BLaER1 (cell line): Measurements from ENCODE around the gene OCRL.
A peak's percentile ranks its signal among the peaks of the same experiment; 100 is the strongest.

Experiments
- H3K27ac ChIP-seq: shearing (Covaris generic); formaldehyde crosslinking; 2 replicates; pipeline ENCODE4 v1.8.1; 2022
- H3K27me3 ChIP-seq: shearing (Covaris generic); formaldehyde crosslinking; 2 replicates; pipeline ENCODE4 v1.8.1; 2022
- H3K36me3 ChIP-seq: shearing (Covaris generic); formaldehyde crosslinking; 2 replicates; pipeline ENCODE4 v1.8.1; 2022
- H3K4me1 ChIP-seq: shearing (Covaris generic); formaldehyde crosslinking; 2 replicates; pipeline ENCODE4 v1.8.1; 2022
- H3K4me2 ChIP-seq: shearing (Covaris generic); formaldehyde crosslinking; 2 replicates; pipeline ENCODE4 v1.8.1; 2022
- H3K4me3 ChIP-seq: shearing (Covaris generic); formaldehyde crosslinking; 2 replicates; pipeline ENCODE4 v1.8.1; 2022
- H3K9ac ChIP-seq: shearing (Covaris generic); formaldehyde crosslinking; 2 replicates; pipeline ENCODE4 v1.8.1; 2022
- H3K9me3 ChIP-seq: shearing (Covaris generic); formaldehyde crosslinking; 2 replicates; pipeline ENCODE4 v1.8.1; 2022
- H4K20me1 ChIP-seq: shearing (Covaris generic); formaldehyde crosslinking; 2 replicates; pipeline ENCODE4 v1.8.1; 2022
- Cebpa-rat ChIP-seq: shearing (Covaris generic); IDR thresholded peaks from 2 replicates; pipeline ENCODE4 v1.8.1; 2022

The OCRL gene

DNA sequence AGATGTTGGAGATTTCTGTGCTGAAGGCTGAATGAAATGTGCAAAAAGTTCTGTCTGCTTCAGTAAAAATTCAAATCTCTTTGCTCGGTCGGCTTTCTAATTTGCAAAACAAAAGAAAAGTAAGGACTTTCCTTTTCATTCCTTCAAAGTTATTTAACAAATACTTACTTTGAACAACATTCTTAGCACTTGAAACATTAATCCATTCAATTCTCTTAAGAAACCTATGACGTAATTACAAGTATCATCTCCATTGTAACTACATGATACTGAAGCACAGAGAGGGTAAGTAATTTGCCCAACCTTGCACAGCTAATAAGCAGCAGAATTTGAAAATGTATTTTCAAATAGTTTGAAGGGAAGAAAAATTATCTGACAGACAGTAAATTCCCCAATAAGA lies 23.7 kb upstream of the OCRL start:
- H3K36me3 ChIP-seq, result no peaks in the 10 kb centered on the region
- no peaks in the 10 kb centered on the region for H3K4me1 ChIP-seq
- no peaks in the 10 kb centered on the region for H3K9me3 ChIP-seq
- no peak overlapping the region for H3K9ac ChIP-seq
- no peak overlapping the region for H3K4me2 ChIP-seq
- no peak for TF ChIP-seq Cebpa-rat
- H3K27ac ChIP-seq, result no peak overlapping the region
- no peak overlapping the region for H3K4me3 ChIP-seq
- no peaks in the 10 kb centered on the region for H4K20me1 ChIP-seq
- H3K27me3 ChIP-seq, result peaks cover 53% of the 10 kb centered on the region

DNA sequence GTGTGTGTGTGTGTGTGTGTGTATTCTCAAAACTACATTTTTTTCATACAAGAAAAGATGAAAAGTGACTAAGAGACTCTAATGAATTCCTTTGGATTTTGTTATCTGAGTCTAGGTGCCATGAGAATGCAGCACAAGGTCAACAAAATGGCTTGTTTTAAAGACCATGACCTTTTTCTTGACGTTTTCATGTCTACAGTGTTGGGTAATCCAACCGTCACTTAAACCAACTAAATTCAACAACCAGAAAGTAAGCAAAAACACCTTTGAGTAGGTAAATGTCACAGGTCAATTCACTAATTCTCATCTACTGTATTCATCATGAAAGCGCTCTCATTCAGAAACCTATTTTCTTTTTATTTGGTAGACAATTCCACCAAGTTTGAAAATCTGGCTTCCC lies 19.9 kb upstream of the OCRL start:
- no peak overlapping the region for H3K4me3 ChIP-seq
- no peaks in the 10 kb centered on the region for H4K20me1 ChIP-seq
- H3K27me3 ChIP-seq, result peaks cover 53% of the 10 kb centered on the region
- peaks cover 8% of the 10 kb centered on the region; the same call in 1 of the 2 replicates for H3K9me3 ChIP-seq
- no peak for TF ChIP-seq Cebpa-rat
- no peak overlapping the region for H3K4me2 ChIP-seq
- no peak overlapping the region for H3K27ac ChIP-seq
- no peaks in the 10 kb centered on the region for H3K36me3 ChIP-seq
- H3K4me1 ChIP-seq, result no peaks in the 10 kb centered on the region
- H3K9ac ChIP-seq, result no peak overlapping the region

GRCh38 chrX:129522184-129523078 lies 17.6 kb upstream of the OCRL start:
- no peak for TF ChIP-seq Cebpa-rat
- no peaks in the 10 kb centered on the region; the same call in 1 of the 2 replicates for H4K20me1 ChIP-seq
- H3K4me2 ChIP-seq, result peak overlapping the region; percentile 45
- peaks cover 8% of the 10 kb centered on the region; the same call in 1 of the 2 replicates for H3K9me3 ChIP-seq
- peak overlapping the region; percentile 64 for H3K4me3 ChIP-seq
- peaks cover 47% of the 10 kb centered on the region for H3K27me3 ChIP-seq
- no peaks in the 10 kb centered on the region for H3K36me3 ChIP-seq
- no peaks in the 10 kb centered on the region for H3K4me1 ChIP-seq
- no peak overlapping the region for H3K9ac ChIP-seq
- no peak overlapping the region for H3K27ac ChIP-seq

GRCh38 chrX:129523079-129523911 lies 16.8 kb upstream of the OCRL start, which contains the start of gene SMARCA1:
Gene SMARCA1, minus strand, starts transcription at chrX:129523490. Its CDS starts 120 bp downstream, at chrX:129523370.
- TF ChIP-seq Cebpa-rat, result no peak
- H3K9ac ChIP-seq, result no peak within 1 kb of the TSS
- no peaks in the 10 kb centered on the region; the same call in 1 of the 2 replicates for H4K20me1 ChIP-seq
- H3K4me2 ChIP-seq, result peak within 1 kb of the TSS; percentile 45
- H3K9me3 ChIP-seq, result peaks cover 8% of the 10 kb centered on the region; the same call in 1 of the 2 replicates
- H3K4me1 ChIP-seq, result no peaks in the 10 kb centered on the region
- H3K27me3 ChIP-seq, result peaks cover 44% of the 10 kb centered on the region
- no peaks in the 10 kb centered on the region for H3K36me3 ChIP-seq
- no peak within 1 kb of the TSS for H3K27ac ChIP-seq
- peak within 1 kb of the TSS; percentile 64 for H3K4me3 ChIP-seq

- Histone ChIP-seq H3K9me3 (peaks cover 8% of the 10 kb centered on the region; the same call in 1 of the 2 replicates), H3K36me3 (no peaks in the 10 kb centered on the region), H4K20me1 (no peaks in the 10 kb centered on the region; the same call in 1 of the 2 replicates), H3K4me2 (no peak overlapping the region), H3K27ac (no peak overlapping the region), H3K9ac (no peak overlapping the region), H3K4me3 (no peak overlapping the region), H3K27me3 (peaks cover 48% of the 10 kb centered on the region), H3K4me1 (no peaks in the 10 kb centered on the region)
- no peak for TF ChIP-seq Cebpa-rat
These were observed 15.7 kb upstream of the OCRL start for GRCh38 chrX:129524250-129524850.

- peaks cover 8% of the 10 kb centered on the region; the same call in 1 of the 2 replicates for H3K9me3 ChIP-seq
- H3K4me2 ChIP-seq, result no peak overlapping the region
- H3K4me1 ChIP-seq, result no peaks in the 10 kb centered on the region
- H3K27ac ChIP-seq, result no peak overlapping the region
- H4K20me1 ChIP-seq, result no peaks in the 10 kb centered on the region; the same call in 1 of the 2 replicates
- H3K27me3 ChIP-seq, result peaks cover 52% of the 10 kb centered on the region
- no peak overlapping the region for H3K9ac ChIP-seq
- no peaks in the 10 kb centered on the region for H3K36me3 ChIP-seq
- TF ChIP-seq Cebpa-rat, result no peak
- H3K4me3 ChIP-seq, result no peak overlapping the region
These were observed 14.9 kb upstream of the OCRL start for GRCh38 chrX:129525162-129525561.

DNA sequence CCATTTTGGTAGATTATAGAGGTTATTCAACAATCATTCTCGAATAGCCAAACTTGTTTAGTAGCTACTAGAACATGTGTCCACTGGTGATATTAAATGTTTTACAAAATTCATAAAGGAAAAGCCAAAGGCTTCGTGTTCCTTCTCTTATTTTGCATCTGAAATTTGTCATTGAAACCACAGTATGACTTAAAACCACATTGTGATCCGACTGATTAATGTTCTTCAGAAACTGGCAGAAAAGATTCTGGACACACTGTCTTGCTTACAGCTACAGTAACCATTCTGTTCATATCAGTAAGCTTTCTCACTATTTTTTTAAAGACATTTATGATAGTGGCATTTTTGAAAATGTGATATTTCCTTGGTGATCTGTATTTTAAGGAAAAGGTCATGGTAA lies 14.2 kb upstream of the OCRL start:
- TF ChIP-seq Cebpa-rat, result no peak
- Histone ChIP-seq H4K20me1 (peaks cover 4% of the 10 kb centered on the region; the same call in 1 of the 2 replicates), H3K27me3 (peaks cover 54% of the 10 kb centered on the region), H3K36me3 (no peaks in the 10 kb centered on the region), H3K4me1 (no peaks in the 10 kb centered on the region), H3K4me2 (no peak overlapping the region), H3K9me3 (peaks cover 8% of the 10 kb centered on the region; the same call in 1 of the 2 replicates), H3K27ac (no peak overlapping the region), H3K4me3 (no peak overlapping the region), H3K9ac (no peak overlapping the region)

DNA sequence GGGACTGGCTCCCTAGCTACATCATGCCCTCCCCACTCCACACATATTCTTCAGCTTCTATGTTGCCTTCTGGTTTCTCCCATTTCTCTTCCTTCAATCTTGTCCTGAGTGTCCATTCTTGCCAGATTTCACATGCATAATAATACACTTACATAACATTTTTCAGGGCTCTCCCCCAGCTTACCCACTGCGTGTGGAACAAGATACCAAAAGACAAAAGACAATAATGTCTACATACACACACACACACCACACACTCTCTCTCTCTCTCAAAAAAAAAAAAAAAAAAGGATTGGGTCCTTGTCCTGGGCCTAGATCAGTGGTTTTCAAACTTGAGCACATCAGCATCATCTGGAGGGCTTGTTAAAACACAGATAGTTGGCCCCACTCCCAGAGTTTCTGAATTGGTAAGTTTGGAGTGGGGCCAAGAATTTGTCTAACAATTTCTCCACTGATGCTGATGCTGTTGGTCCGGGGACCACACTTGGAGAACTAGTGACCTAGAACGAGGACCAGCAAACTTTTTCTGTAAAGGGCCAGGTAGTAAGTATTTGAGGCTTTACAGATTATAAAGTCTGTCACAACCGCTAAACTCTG lies 10.3 kb upstream of the OCRL start:
- no peak for TF ChIP-seq Cebpa-rat
- Histone ChIP-seq H3K4me3 (no peak overlapping the region), H3K4me1 (no peaks in the 10 kb centered on the region), H3K9me3 (no peaks in the 10 kb centered on the region), H4K20me1 (peaks cover 19% of the 10 kb centered on the region; the same call in 1 of the 2 replicates), H3K9ac (no peak overlapping the region), H3K36me3 (no peaks in the 10 kb centered on the region), H3K27me3 (peaks cover 70% of the 10 kb centered on the region), H3K4me2 (no peak overlapping the region), H3K27ac (no peak overlapping the region)

GRCh38 chrX:129530410-129530809 lies 9.6 kb upstream of the OCRL start:
- TF ChIP-seq Cebpa-rat, result no peak
- peaks cover 19% of the 10 kb centered on the region; the same call in 1 of the 2 replicates for H4K20me1 ChIP-seq
- no peak overlapping the region for H3K27ac ChIP-seq
- no peaks in the 10 kb centered on the region for H3K9me3 ChIP-seq
- H3K4me2 ChIP-seq, result no peak overlapping the region
- H3K4me1 ChIP-seq, result no peaks in the 10 kb centered on the region
- no peaks in the 10 kb centered on the region for H3K36me3 ChIP-seq
- no peak overlapping the region for H3K4me3 ChIP-seq
- H3K27me3 ChIP-seq, result peaks cover 70% of the 10 kb centered on the region
- H3K9ac ChIP-seq, result no peak overlapping the region
